AG09319 (cell line): Measurements from ENCODE around the gene C6.

Experiments
- DNase-seq: peaks from one replicate; pipeline ENCODE4 v3.0.0-alpha.2; 2010; ENCODE audit warnings: low read depth; ENCODE audit errors: extremely low read depth
- CTCF ChIP-seq: IDR thresholded peaks from 2 replicates; pipeline ENCODE4 v1.5.1; 2011; ENCODE audit warnings: low read depth, mild to moderate bottlenecking, inconsistent platforms, low read length, moderate library complexity

C6 gene

GRCh38 chr5:41143131-41143901 lies 70.0 kb downstream of the C6 start:
- DNase-seq = no peak
- no peak for TF ChIP-seq CTCF

- no peak for DNase-seq
- TF ChIP-seq CTCF = no peak
These were observed 85.2 kb downstream of the C6 start for GRCh38 chr5:41127967-41128690.

GRCh38 chr5:41122459-41122858 lies 90.9 kb downstream of the C6 start:
- DNase-seq = no peak
- TF ChIP-seq CTCF = no peak

GRCh38 chr5:41120600-41120999 lies 92.7 kb downstream of the C6 start:
- no peak for TF ChIP-seq CTCF
- no peak for DNase-seq

- no peak for DNase-seq
- TF ChIP-seq CTCF = no peak
These were observed 95.2 kb downstream of the C6 start for GRCh38 chr5:41118177-41118576.

- TF ChIP-seq CTCF = no peak
These were observed 98.1 kb downstream of the C6 start for GRCh38 chr5:41115281-41115680.

More at GRCh38 chr5:41115281-41115680, 98.1 kb downstream of the C6 start:
- peak; percentile 71 for DNase-seq
